HL-60 (cell line): ENCODE data around the gene CASQ1.

Experiments
- DNase-seq, 2 experiments: peaks; one replicate each; pipeline ENCODE4 v3.0.0-alpha.2; 2010 to 2020; ENCODE audit warnings: low read depth in 1 of 2, low spot score in 1 of 2
- H3K27ac ChIP-seq: fragments of 250-450 bp; sonication (Bioruptor Pico); replicated peaks from 2 replicates; pipeline ENCODE4 v1.5.1; 2020; ENCODE audit warnings: mild to moderate bottlenecking, moderate library complexity
- H3K27me3 ChIP-seq: fragments of 250-450 bp; sonication (Bioruptor Pico); 2 replicates; pipeline ENCODE4 v1.5.1; 2021; ENCODE audit warnings: mild to moderate bottlenecking, moderate library complexity; ENCODE audit not compliant: insufficient read depth, poor library complexity, severe bottlenecking
- H3K4me3 ChIP-seq: replicated peaks from 2 replicates; pipeline ENCODE4 v1.5.1; 2011; ENCODE audit warnings: mild to moderate bottlenecking, control low read depth, low read length; ENCODE audit not compliant: insufficient read depth
- CTCF ChIP-seq: IDR thresholded peaks from one replicate; pipeline ENCODE4 v1.5.1; 2011; ENCODE audit warnings: low read length, control low read depth, inconsistent platforms; ENCODE audit not compliant: insufficient read depth
- GABPA ChIP-seq: IDR thresholded peaks from 2 replicates; pipeline ENCODE4 v1.6.1; 2012; ENCODE audit warnings: low read depth
- POLR2AphosphoS5 ChIP-seq: IDR thresholded peaks from 2 replicates; pipeline ENCODE4 v1.6.1; 2012; ENCODE audit warnings: low read depth
- REST ChIP-seq: IDR thresholded peaks from 2 replicates; pipeline ENCODE4 v1.6.1; 2012; ENCODE audit warnings: low read depth; ENCODE audit not compliant: insufficient replicate concordance
- SPI1 ChIP-seq: IDR thresholded peaks from 2 replicates; pipeline ENCODE4 v1.6.1; 2012; ENCODE audit warnings: low read depth, mild to moderate bottlenecking, borderline replicate concordance

CASQ1 gene

DNA sequence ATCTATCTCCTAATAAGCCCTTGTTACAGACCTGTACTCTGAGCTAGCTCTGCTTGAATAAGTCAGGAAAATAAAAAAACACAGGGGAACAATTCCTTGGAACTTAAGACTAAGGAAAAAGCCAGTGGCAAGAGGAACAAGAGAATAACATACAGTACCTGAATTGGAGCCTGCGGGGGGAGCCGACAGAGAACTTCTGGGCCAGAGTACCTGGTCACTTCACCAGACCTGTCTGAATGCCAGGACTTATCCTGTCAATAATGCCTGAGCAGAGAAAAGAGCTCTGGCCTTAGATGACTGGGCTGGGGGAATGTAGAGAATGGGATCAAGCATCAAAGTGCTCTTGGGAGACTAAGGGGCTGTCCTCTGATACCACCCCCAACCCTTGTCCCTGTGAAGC lies 29.9 kb downstream of the CASQ1 start:
- no peak for DNase-seq
- no peak overlapping the region for H3K4me3 ChIP-seq
- H3K27me3 ChIP-seq, result no peaks in the 10 kb centered on the region
- TF ChIP-seq POLR2AphosphoS5 (no peak), CTCF (no peak), GABPA (no peak), SPI1 (no peak)
- H3K27ac ChIP-seq, result no peak overlapping the region

DNA sequence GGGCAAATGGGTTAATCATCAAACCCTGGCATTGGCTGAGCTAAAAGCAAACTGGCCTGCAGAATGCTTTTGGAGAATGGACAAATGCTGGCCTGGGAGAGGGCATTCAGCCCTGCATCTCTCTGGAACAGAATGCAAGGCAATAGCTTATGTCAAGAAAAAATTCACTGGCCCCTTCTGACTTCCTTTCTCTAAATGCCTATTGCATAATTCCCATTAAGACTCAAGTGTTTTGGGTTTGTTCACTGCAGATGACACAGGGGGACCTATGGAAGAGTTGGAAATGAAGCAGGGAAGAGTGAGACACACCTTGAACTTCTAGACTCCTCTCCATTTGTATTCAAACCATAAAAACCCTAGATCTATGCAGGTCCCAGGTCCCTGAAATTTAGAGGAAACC lies 30.7 kb downstream of the CASQ1 start:
- no peak overlapping the region for H3K4me3 ChIP-seq
- TF ChIP-seq SPI1, result no peak
- TF ChIP-seq GABPA, result no peak
- TF ChIP-seq CTCF, result no peak
- TF ChIP-seq REST, result no peak
- TF ChIP-seq POLR2AphosphoS5, result no peak
- no peak overlapping the region for H3K27ac ChIP-seq
- no peak for DNase-seq
- H3K27me3 ChIP-seq, result no peaks in the 10 kb centered on the region

GRCh38 chr1:160222546-160222945 lies 32.2 kb downstream of the CASQ1 start:
- no peak overlapping the region for H3K27ac ChIP-seq
- no peaks in the 10 kb centered on the region for H3K27me3 ChIP-seq
- TF ChIP-seq POLR2AphosphoS5 (no peak), SPI1 (no peak), REST (no peak), GABPA (no peak), CTCF (no peak)
- no peak overlapping the region for H3K4me3 ChIP-seq
- DNase-seq, result no peak

DNA sequence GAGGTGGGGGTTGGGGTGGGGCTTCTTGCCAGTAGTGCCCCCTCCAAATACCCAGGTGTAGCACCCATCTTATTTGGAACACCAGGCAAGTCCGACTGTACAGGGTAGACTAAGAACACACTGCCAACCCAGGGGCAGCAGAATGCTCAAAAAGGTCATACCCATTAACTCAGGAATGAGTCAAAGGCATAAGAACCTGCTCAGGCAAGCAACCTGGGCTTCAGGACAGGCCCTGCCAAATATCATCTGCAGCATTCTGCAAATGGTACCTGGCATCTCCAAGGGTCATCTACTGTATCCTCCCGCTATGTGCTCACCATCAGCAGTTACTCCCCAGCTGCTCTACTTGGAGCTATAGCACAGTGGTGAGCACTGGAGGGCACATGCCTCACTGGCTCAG lies 34.2 kb downstream of the CASQ1 start:
- Histone ChIP-seq H3K27me3 (no peaks in the 10 kb centered on the region), H3K27ac (no peak overlapping the region), H3K4me3 (no peak overlapping the region)
- DNase-seq, result no peak
- TF ChIP-seq REST (no peak), GABPA (no peak), POLR2AphosphoS5 (no peak), CTCF (no peak)
